Measurements from ENCODE around the gene POFUT1.
"Not testable (repeated sequence)": the region's sequence is repeated elsewhere in the genome, so short reads cannot be mapped to it uniquely, and the experiment has no call there.

POFUT1 gene

DNA sequence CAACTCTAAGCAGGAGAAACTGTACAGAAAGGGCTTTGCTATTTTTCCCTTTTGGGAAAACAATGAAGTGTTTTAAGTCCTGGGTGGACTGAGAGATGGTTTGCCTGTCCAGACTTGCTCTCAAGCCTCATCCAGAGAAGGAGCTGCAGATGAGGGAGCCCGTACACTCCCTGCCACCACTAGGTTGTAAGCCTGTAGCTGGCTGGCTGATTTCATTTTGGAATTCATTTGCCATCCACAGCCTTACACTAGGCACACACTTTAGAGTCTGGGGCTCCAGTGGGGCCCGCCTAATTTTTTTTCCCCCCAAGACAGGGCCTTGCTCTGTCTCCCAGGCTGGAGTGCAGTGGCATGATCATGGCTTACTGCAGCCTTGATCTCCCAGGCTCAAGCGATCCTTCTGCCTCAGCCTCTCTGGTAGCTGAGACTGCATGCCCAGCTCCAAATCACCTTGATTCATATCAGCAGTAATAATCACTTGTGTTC, 28.4 kb downstream of the POFUT1 start:
- DNase-seq (ENCODE audit: low read depth): no peak

DNA sequence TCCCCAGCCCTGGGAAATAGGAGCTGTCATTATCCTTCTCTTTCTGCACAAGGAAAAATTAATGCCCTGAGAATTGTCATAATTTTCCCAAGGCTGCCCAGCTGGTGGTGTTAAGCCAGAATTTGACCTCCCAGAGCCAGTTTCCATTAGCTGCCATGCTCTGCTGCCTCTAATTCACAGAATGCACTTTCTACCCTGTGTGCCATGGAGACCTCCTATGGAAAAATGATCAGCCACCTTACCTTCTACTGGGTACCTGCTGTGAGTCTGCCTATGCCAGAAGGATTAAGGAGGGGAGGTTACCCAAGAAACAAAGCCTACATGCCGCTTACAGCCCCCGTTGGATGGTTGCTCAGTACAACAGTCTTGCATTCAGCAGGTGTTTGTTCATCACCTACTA, 29.1 kb downstream of the POFUT1 start:
- no peak for DNase-seq (ENCODE audit: low read depth)

DNA sequence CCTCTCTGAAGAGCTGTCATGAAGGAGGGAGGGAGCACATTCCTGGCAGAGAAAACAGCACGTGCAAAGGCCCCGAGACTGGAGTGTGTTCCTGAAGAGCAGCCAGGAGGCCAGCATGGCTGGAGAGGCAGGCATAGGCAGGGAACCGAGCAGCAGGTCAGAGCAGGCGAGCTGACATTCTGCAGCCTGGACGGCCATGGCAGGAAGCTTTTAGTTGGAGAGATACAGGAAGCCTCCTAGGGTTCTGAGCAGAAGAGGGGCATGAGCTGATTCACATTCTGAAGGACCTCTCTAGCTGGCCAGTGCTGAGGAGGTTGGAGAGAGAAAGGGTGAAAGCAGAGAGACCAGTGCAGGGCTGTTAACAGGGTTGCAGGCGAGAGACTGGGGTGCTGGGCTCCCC, 29.7 kb downstream of the POFUT1 start:
- no peak for DNase-seq (ENCODE audit: low read depth)

DNA sequence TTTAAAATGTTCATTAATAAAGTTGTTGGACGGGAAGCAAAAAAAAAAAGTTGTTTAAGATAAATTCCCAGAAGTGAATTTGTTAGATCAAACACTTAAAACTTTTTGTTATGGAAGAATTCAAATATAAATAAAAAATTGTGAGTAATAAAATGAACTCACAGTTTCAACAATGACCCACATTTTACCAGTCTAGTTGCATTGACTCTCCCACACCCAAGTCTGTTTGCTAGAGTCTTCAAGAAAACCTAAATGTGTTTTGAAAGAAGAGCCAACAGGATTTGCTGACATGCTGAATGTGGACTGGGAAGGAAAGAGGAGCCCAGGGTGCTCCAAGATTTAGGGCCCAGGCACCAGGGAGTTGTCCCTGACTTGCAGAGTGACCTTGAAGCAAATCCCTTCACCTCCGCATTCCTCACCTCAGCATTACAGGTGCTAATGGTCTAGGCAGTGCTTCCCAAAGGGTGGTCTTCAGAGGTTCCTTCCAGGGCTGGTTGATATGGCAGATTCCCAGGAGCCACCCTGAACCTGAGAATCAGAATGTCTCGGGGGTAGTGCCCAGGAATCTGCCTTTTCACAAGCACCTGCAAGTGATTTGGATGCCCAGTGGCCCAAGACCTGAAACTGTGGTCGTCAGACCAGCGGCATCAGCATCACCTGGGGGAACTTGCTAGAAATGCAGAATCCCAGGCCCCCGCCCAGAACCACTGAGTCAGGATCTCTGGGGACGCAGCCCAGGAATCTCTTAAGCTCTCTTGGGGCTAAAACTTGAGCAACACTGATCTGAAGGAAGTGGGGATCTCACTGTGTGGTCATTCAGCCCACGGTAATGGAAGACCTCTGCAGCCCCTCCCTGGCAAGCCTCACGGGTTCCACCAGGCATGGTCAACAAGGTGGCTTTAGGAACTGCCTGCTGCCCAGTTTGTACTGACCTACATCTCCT, 31.1 kb downstream of the POFUT1 start:
- DNase-seq (ENCODE audit: low read depth): no peak

DNA sequence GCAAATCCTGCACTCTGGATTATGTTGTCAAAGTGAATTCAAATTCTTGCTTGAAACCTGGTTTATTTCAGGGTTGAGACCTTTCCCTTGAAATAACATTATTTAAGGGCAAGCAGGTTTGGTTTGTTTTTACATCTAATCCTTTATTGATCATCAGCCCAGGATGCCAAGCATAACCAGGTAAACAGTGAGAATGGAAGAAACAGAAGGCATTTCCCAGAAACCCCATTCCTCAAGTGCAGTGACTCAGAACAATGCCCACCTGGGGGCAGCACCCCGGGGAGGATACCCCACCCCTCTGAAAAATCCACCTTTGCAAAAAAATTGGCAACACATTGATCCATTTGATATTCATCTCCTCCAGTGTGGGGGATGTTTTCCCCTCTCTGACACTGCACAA, 32.5 kb downstream of the POFUT1 start:
- DNase-seq (ENCODE audit: low read depth): no peak

DNA sequence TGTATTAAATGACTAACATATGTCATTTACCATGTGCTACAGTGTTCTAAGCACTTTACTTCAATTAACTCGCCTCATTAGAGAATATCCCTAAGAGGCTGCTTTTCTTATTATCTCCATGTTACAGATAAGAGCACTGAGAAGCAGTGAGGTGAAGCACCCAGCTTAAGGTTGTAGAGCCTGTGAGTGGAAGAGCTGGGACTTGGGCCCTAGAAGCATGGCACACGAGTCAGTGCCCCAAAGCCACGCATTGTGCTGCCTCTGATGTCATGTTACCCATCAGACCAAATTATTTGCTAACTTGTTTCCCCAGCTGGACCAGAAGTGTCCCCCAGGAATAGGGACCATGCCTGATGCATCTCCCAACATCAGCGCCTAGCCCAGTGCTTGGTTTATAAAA, 34.1 kb downstream of the POFUT1 start:
- DNase-seq (ENCODE audit: low read depth): no peak

DNA sequence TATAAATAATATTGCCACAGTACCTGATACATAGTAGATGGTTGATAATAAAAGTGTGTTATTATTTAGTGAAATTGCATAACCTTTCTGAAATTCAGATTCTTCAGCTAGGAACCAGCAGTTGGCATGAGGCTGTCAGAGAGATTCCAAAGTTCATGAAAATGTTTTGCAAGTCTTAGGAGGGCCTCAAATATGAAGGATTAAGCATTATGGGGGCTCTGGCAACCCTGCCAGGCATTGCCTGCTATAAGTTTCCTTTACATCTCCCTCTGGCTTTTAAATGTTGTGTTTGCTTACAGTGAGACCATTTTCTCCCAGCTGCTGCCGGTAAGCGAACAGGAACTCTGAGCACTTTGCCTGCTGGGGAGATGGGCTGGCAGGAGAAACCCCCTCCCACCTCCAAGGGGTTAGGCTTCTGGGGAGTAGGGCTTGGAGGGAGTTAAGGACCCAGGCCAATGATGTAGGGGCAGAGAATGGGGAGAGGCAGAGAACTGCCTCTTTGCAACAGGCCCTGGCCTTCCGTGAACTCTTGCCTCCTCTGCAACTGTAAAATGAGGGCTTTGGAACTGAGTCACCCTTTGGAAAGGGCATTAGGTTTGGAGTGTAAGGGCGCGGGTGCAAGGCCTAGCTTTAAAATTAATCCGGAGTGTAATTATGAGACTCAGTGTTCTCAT, 36.6 kb downstream of the POFUT1 start:
- DNase-seq (ENCODE audit: low read depth): no peak

DNA sequence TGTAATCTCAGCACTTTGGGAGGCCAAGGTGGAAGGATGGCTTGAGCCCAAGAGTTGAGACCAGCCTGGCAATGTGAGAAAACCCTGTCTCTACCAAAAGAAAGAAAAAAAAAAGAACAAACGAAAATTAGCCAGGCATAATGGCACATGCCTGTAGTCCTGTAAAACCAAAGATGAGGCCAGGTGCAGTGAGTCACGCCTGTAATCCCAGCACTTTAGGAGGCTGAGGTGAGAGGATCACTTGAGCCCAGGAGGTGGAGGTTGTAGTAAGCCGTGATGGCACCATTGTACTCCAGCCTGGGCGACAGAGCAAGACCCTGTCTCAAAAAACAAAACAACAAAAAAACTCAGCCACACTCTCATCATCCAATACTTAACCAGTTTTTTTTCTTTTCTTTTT, 37.3 kb downstream of the POFUT1 start:
- no peak for DNase-seq (ENCODE audit: low read depth)

DNA sequence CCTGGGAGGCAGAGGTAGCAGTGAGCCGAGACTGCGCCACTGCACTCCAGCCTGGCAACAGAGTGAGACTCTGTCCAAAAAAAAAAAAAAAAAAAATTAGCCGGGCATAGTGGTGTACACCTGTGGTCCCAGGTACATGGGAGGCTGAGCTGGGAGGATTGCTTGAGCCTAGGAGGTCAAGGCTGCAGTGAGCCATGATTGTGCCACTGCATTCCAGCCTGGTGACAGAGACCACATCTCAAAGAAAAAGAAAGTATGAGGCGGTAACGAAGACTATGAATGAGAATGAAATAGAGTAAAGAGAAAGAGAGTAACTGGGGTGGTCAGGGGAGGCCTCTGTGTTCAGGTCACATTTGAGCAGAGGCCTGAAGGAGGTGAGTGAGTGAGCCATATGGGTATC, 38.5 kb downstream of the POFUT1 start:
- not testable (repeated sequence) for DNase-seq (ENCODE audit: low read depth)

DNA sequence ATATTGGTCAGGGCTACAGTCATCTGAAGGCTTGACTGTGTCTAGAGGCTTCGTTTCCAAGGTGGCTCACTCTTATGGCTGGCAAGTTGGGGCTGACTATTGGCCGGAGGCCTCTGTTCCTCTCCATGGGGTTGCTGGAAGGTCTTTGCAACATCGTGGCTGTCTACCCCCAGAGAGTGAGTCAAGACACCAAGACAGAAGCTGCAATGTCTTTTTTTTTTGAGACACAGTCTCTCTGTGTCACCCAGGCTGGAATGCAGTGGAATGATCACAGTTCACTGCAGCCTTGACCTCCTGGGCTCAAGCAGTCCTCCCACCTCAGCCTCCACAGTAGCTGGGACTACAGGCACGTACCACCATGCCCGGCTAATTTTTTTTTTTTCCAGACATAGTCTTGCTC, 40.4 kb downstream of the POFUT1 start:
- DNase-seq (ENCODE audit: low read depth): no peak

DNA sequence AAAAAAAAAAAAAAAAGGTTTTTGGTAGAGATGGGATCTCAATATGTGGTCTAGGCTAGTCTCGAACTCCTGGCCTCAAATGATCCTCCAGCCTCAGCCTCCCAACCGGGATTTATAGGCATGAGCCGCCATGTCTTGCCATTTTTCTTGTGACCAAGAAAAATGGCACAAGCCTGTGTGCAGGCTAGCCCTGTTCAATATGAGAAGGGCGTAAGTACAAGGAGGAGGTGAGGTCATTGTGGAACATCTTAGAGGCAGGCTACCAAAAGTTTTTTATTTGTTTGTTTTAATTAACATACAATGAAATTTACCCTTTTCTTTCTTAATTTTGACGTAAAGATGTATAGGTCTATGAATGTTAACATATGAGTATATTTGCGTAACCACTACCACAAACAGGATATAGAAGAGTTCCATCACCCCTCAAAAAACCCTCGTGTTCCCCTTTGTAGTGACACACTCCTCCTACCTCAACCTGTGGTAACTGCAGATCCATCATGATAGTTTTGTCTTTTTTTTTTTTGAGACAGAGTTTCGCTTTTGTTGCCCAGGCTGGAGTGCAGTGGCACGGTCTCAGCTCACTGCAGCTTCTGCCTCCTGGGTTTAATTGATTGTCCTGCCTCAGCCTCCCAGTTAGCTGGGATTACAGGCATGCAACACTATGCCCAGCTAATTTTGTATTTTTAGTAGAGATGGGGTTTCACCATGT, 41.5 kb downstream of the POFUT1 start:
- no peak for DNase-seq (ENCODE audit: low read depth)

DNA sequence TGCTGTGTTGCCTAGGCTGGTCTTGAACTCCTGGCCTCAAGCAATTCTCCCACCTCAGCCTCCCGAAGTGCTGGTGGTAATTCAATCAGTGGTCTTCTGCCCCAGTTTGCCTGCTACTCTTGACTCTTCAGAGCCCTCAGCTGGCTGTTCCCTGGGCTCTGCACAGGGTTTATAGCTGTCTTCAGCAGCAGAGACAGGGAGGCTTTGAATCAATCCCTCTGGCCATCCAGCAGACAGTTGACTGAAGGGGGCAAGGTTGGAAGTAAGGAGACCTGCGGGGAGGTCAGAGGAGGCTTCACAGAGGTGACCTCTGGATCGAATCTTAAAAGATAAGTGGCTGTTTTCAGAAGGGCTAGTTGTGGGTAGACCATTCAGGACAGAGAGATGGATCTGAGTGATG, 43.8 kb downstream of the POFUT1 start:
- no peak for DNase-seq (ENCODE audit: low read depth)

DNA sequence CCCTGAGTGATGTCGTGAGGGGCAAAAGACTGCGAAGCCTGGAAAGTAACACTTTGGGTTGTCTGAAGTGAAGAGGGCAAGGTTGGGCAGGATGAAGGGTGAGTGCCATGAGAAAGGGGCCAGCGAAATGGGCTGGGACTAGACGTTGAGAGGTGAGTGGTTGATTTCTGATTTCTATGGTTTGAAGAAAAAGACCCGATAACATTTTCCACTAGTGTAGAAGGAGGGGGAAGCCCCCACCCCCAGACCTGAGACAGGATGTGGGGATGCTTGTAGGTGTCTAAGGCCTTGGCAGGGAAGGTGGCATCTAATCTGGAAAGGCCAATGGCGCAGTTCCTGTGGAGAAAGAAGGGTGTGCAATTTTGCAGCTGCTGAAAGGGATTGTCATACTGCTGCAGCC, 44.5 kb downstream of the POFUT1 start:
- peak; percentile 63 for DNase-seq (ENCODE audit: low read depth)

DNA sequence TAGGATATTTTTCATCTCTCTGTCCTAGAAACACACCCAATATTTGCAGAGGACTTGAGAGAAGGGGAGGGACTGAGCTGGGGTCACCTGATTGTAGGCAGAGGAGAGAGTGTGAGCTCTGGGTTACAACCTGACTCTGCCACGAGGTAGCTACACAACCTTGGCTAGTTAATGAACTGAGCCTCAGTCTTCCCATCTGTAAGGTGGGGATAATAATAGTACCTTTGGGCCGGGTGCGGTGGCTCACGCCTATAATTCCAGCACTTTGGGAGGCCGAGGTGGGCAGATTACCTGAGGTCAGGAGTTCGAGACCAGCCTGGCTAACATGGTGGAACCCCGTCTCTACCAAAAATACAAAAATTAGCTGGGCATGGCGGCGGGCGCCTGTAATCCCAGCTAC, 53.3 kb downstream of the POFUT1 start:
- DNase-seq (ENCODE audit: low read depth): not testable (repeated sequence)

DNA sequence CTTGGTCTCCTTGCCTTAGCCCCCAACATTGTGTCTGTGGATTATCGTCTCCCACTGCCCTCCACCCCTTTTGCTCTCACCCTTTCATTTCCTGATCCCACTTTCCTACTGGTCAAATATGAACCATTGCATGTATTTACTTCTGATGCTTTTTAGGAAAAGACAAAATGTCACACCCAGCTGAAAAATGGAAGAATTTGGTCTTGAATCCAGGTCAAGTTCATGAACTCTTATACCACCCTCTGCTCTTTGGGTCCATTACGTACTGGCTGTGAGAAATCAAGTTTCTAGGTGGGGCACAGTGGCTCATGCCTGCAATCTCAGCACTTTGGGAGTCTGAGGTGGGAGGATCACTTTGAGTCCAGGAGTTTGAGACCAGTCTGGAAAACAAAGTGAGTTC, 54.0 kb downstream of the POFUT1 start:
- DNase-seq (ENCODE audit: low read depth): no peak

DNA sequence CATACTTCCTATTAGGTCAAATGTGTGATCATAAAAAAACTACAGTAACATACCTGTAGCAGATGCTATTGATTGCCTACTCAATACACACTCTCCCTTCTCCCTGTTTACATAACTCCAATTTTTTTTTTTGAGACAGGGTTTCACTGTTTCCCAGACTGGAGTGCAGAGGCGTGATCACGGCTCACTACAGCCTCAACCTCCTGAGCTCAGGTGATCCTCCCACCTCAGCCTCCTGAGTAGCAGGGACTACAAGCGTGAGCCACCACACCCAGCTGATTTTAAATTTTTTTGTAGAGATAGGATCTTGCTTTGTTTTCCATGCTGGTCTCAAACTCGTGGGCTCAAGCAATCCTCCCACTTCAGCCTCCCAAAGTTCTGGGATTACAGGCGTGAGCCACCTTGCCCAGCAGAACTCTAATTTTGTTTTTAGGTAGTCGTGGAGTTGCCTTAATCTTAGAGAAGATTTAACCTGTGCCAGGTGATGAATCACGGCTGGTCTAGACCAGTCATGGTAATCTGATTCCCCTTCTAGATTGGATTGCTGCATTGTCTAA, 55.8 kb downstream of the POFUT1 start:
- no peak for DNase-seq (ENCODE audit: low read depth)

DNA sequence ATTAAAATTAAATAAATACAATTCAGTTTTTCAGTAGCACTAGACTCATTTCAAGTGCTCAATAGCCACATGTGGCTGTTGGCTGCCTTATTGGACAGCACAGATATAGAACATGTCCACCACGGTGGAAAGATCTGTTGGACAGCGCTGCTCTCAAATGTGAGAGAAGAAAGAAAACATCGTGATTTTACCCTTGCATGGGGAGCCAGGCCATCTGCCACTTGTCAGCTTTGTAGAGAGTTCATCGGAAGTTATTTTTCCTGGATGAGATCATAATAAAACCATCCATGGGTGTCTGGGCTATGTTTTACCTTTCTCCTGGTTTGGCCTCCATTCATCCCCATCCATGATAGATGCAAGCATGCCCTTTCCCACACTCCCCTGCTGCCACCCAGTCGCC, 63.9 kb downstream of the POFUT1 start:
- DNase-seq (ENCODE audit: low read depth): no peak

DNA sequence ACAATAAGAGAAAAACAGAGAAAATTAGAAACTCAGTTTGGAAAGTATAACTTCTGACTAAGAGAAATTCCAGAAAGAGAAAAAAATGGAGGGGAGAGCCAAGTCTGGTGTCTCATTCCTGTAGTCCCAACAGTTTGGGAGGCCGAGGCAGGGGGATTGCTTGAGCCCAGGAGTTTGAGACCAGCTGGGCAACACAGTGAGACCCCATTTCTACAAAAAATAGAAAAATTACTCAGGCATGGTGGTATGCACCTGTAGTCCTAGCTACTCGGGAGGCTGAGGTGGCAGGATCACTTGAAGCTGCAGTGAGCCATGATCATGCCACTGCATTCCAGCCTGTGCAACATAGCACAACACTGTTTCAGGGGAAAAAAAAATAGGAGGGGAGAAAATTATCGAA, 66.7 kb downstream of the POFUT1 start:
- DNase-seq (ENCODE audit: low read depth): no peak

DNA sequence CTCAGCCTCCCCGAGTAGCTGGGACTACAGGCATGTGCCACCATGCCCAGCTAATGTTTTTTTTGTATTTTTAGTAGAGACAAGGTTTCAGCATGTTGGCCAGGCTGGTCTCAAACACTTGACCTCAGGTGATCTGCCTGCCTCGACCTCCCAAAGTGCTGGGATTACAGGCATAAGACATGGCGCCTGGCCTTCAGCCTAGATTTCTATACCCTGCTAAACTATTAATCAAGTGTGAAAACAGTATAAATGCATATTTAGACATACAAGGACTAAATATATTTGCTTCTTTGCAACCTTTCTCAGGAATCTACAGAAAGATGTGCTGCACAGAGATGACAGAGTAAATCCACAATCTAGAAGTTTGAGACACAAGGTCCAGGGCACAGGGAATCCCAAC, 67.5 kb downstream of the POFUT1 start:
- DNase-seq (ENCODE audit: low read depth): not testable (repeated sequence)

DNA sequence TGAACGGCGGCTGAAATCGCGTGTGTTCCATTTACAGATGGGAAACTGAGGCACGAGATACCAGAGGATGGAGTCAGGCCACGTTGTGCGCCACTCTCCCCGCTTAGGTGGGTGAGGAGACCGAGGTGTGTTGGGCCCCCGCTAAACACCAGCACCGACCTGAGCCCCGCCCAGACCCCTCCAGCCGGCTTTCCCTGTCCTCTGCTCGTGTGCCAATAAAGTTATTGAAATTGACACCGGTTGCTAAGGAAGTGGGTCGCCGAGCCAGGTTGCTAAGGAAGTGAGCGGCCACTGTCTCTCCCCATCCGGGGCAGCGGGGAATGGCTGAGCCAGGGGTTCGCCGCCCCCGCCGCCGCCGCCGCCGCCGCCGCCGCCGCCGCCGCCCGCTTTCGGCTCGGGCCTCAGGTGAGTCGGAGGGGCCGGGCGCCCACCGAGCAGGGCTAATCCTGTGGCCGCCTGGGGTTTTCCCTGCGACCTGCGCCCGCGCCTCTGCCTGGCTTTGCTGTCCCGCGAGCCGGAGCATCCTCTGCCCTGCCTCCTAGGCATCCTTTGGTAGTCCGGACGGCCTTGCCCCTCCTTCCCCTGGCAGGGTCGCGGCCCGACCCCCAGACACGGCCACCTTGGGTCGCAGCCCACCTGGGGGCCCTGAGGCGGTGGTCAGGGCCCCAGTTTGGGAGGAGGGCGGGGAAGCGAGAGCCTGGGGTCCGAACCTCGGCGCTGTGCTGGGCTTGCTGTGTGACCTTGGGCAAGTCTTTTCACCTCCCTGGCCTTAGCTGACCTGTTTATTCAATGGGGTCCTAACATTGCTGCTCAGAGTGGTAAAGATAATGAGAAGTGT, 69.9 kb downstream of the POFUT1 start, which contains the start of gene KIF3B:
Gene KIF3B, plus strand, starts transcription at position 291 of the 838 bp plus-strand sequence. CDS start 32,127 bp downstream, outside the sequence.
- peak; percentile 78 for DNase-seq (ENCODE audit: low read depth)

DNA sequence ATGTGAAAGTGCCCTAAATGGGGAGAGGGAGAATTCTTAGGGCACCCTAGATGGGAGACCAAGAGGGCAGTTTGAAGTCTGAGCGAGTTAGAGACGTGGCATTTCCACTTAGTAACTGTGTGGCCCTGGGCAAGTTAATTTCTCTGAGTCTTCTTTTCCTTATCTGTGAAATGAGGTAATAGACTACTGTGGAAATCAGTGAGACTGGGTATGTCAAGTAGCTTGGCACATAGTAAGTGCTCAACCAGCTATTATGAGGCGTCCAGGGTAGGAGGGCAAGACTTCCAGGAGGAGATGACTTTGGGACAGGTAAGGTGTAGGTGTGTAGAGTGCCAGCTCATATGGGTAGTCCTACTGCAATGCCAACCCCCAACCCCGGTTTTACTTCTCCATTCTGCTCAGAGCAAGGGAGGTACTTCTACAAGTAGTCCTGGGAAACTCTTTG, 70.5 kb downstream of the POFUT1 start:
- no peak for DNase-seq (ENCODE audit: low read depth)

Measured in activated T-helper 9 cell treated with anti-CD3 and anti-CD28 coated beads, Interleukin-2, amount 50 U/mL, for 16 hours (primary cell).